H1 (cell line): Measurements from ENCODE around the gene KCNN1. TPM values are rescaled to one million over a fixed set of nuclear protein-coding genes. Genes with fewer than 3 reads are reported as not detected.

ENCODE experiments used
- CTCF ChIA-PET: fragments of 300-600 bp; sonication (Branson Sonifier 250); formaldehyde crosslinking; loops from one replicate; lab custom pipeline; 2021; ENCODE audit not compliant: partially characterized antibody; lab: Charles Lee
- POLR2A ChIA-PET: fragments of 300-600 bp; sonication (Branson Sonifier 250); formaldehyde crosslinking; loops from one replicate; lab custom pipeline; 2021; ENCODE audit warnings: inconsistent platforms; ENCODE audit not compliant: partially characterized antibody; lab: Charles Lee
- DNase-seq, 2 experiments: peaks; one replicate each; pipeline versions ENCODE4 v3.0.0 to v3.0.0-alpha.2; 2010 to 2022; ENCODE audit warnings: low spot score in 2 of 2, low read depth in 1 of 2, mixed read lengths in 1 of 2
- FAIRE-seq: peaks from 2 replicates; lab custom pipeline; 2011; peaks lifted over from hg19 to GRCh38; lab: Jason Lieb, UNC
- H2AFZ ChIP-seq: 2 replicates; pipeline ENCODE4 v1.8.1; 2012; ENCODE audit warnings: low read length, inconsistent platforms
- H2AK5ac ChIP-seq: 2 replicates; pipeline ENCODE4 v1.6.1; 2013; ENCODE audit warnings: low read depth, low read length
- H2BK120ac ChIP-seq: replicated peaks from 2 replicates; pipeline ENCODE3; 2013; ENCODE audit warnings: low read depth, low read length, inconsistent platforms
- H2BK12ac ChIP-seq: 2 replicates; pipeline ENCODE4 v1.6.1; 2013; ENCODE audit warnings: low read depth, low read length
- H2BK15ac ChIP-seq: 2 replicates; pipeline ENCODE4 v1.6.1; 2013; ENCODE audit warnings: low read length
- H2BK20ac ChIP-seq: 2 replicates; pipeline ENCODE4 v1.6.1; 2013; ENCODE audit warnings: low read length
- H2BK5ac ChIP-seq: 2 replicates; pipeline ENCODE4 v1.6.1; 2013; ENCODE audit warnings: low read depth, low read length
- H3K14ac ChIP-seq: 2 replicates; pipeline ENCODE4 v1.6.1; 2013; ENCODE audit warnings: inconsistent platforms; ENCODE audit not compliant: insufficient read length
- H3K18ac ChIP-seq: 2 replicates; pipeline ENCODE4 v1.6.1; 2013; ENCODE audit warnings: low read length; ENCODE audit errors: extremely low read depth
- H3K23ac ChIP-seq: 2 replicates; pipeline ENCODE4 v1.6.1; 2013; ENCODE audit warnings: inconsistent platforms; ENCODE audit not compliant: insufficient read length
- H3K23me2 ChIP-seq: 2 replicates; pipeline ENCODE4 v1.6.1; 2013; ENCODE audit warnings: low read depth, low read length
- H3K27ac ChIP-seq: 2 replicates; pipeline ENCODE4 v1.6.1; 2011; ENCODE audit warnings: low read depth, low read length, inconsistent platforms
- H3K27me3 ChIP-seq, 4 experiments: replicated peaks in 1 of 4; 1 replicate in 1 of 4; 2 replicates in 3 of 4; pipeline versions ENCODE4 v1.6.1 to v1.8.1; 2011 to 2013; ENCODE audit warnings: low read length in 3 of 4, mild to moderate bottlenecking in 3 of 4, inconsistent platforms in 2 of 4, mixed read lengths in 2 of 4, moderate library complexity in 1 of 4; ENCODE audit not compliant: control insufficient read depth in 3 of 4, insufficient read depth in 3 of 4; ENCODE audit errors: extremely low read depth in 1 of 4
- H3K36me3 ChIP-seq, 4 experiments: 2 replicates each; pipeline versions ENCODE4 v1.6.1 to v1.8.1; 2011 to 2013; ENCODE audit warnings: mild to moderate bottlenecking in 4 of 4, low read length in 3 of 4, moderate library complexity in 2 of 4, control low read depth in 1 of 4, inconsistent platforms in 1 of 4; ENCODE audit not compliant: insufficient read depth in 4 of 4, control insufficient read depth in 2 of 4
- H3K4ac ChIP-seq: replicated peaks from 2 replicates; pipeline ENCODE3; 2013; ENCODE audit warnings: low read length, low read depth, mixed read lengths, inconsistent platforms; ENCODE audit not compliant: insufficient read length
- H3K4me1 ChIP-seq, 4 experiments: replicated peaks in 1 of 4; 1 replicate in 1 of 4; 2 replicates in 3 of 4; pipeline versions ENCODE4 v1.6.1 to v1.8.1; 2011 to 2013; ENCODE audit warnings: low read length in 3 of 4, inconsistent platforms in 2 of 4, mixed read lengths in 1 of 4; ENCODE audit not compliant: insufficient read depth in 4 of 4, control insufficient read depth in 3 of 4
- H3K4me2 ChIP-seq, 2 experiments: 2 replicates each; pipeline versions ENCODE4 v1.6.1 to v1.8.1; 2011 to 2013; ENCODE audit warnings: low read depth in 2 of 2, low read length in 2 of 2, control low read depth in 1 of 2, inconsistent platforms in 1 of 2, mild to moderate bottlenecking in 1 of 2; ENCODE audit not compliant: insufficient read depth in 1 of 2
- H3K4me3 ChIP-seq, 4 experiments: fragments of 200-600, 300-600 bp in 1 of 4; sonication (generic), shearing (Covaris generic), sonication (Bioruptor Twin) in 1 of 4; 2 replicates each; pipeline versions ENCODE4 v1.5.1 to v1.8.1; 2011 to 2016; ENCODE audit warnings: low read length in 4 of 4, low read depth in 3 of 4, control low read depth in 2 of 4, inconsistent platforms in 2 of 4, mild to moderate bottlenecking in 2 of 4, mixed read lengths in 1 of 4, moderate library complexity in 1 of 4; ENCODE audit not compliant: insufficient read depth in 2 of 4; ENCODE audit errors: extremely low read depth in 1 of 4
- H3K56ac ChIP-seq: replicated peaks from 2 replicates; pipeline ENCODE3; 2013; ENCODE audit warnings: low read depth, mild to moderate bottlenecking, mixed read lengths, low read length, inconsistent platforms; ENCODE audit not compliant: insufficient read length
- H3K79me1 ChIP-seq: 2 replicates; pipeline ENCODE4 v1.6.1; 2013; ENCODE audit warnings: low read depth, low read length, control low read depth
- H3K79me2 ChIP-seq, 2 experiments: 2 replicates each; pipeline versions ENCODE4 v1.6.1 to v1.8.1; 2012 to 2013; ENCODE audit warnings: low read length in 2 of 2, mild to moderate bottlenecking in 2 of 2, inconsistent platforms in 1 of 2; ENCODE audit not compliant: insufficient read depth in 2 of 2, control insufficient read depth in 1 of 2
- H3K9ac ChIP-seq, 4 experiments: replicated peaks in 1 of 4; 1 replicate in 1 of 4; 2 replicates in 3 of 4; pipeline versions ENCODE4 v1.6.1 to v1.8.1; 2011 to 2013; ENCODE audit warnings: low read depth in 3 of 4, low read length in 3 of 4, control low read depth in 2 of 4, mild to moderate bottlenecking in 2 of 4, moderate library complexity in 2 of 4, inconsistent platforms in 1 of 4; ENCODE audit errors: extremely low read depth in 1 of 4
- H3K9me3 ChIP-seq, 2 experiments: 2 replicates each; pipeline versions ENCODE4 v1.6.1 to v1.8.1; 2012 to 2013; ENCODE audit warnings: mild to moderate bottlenecking in 2 of 2, moderate library complexity in 2 of 2, control low read depth in 1 of 2, inconsistent platforms in 1 of 2, low read depth in 1 of 2, low read length in 1 of 2, mixed read lengths in 1 of 2; ENCODE audit not compliant: insufficient read depth in 2 of 2
- H4K20me1 ChIP-seq, 2 experiments: replicated peaks in 1 of 2; 2 replicates each; pipeline versions ENCODE3 to v1.8.1; 2011 to 2013; ENCODE audit warnings: inconsistent platforms in 2 of 2, low read length in 2 of 2, mild to moderate bottlenecking in 1 of 2; ENCODE audit not compliant: insufficient read depth in 2 of 2, control insufficient read depth in 1 of 2
- H4K5ac ChIP-seq: 2 replicates; pipeline ENCODE4 v1.6.1; 2013; ENCODE audit warnings: low read length, low read depth, mixed read lengths, inconsistent platforms; ENCODE audit not compliant: insufficient read length
- H4K8ac ChIP-seq: 2 replicates; pipeline ENCODE4 v1.8.0; 2013; ENCODE audit warnings: mild to moderate bottlenecking, moderate library complexity, low read length, inconsistent platforms; ENCODE audit not compliant: insufficient read depth; ENCODE audit errors: extremely low read depth
- H4K91ac ChIP-seq: replicated peaks from 2 replicates; pipeline ENCODE3; 2013; ENCODE audit warnings: low read length, mixed read lengths, inconsistent platforms; ENCODE audit not compliant: insufficient read length
- JUN ChIP-seq: IDR thresholded peaks from 2 replicates; pipeline ENCODE4 v1.6.1; 2011; ENCODE audit warnings: low read depth, mild to moderate bottlenecking, improper control_type of control experiment, low read length
- WGBS, 2 experiments: shearing (Covaris generic) in 1 of 2; methylation state at CpG; one replicate each; pipeline versions ENCODE4 v1.1.6 to v1.1.7; 2013 to 2015; ENCODE audit warnings: low lambda C conversion rate in 2 of 2, mixed read lengths in 2 of 2, inconsistent platforms in 1 of 2, low coverage in 1 of 2, missing lambda C conversion rate in 1 of 2; ENCODE audit not compliant: insufficient replicate concordance in 2 of 2, insufficient coverage in 1 of 2, insufficient read length in 1 of 2; ENCODE audit errors: extremely low coverage in 1 of 2, missing lambda C conversion rate in 1 of 2; 5-methylcytosine and 5-hydroxymethylcytosine counted together
- polyA plus RNA-seq, 7 experiments: library from polyadenylated mRNA; depleted of rRNA in 3 of 7; stranded (reverse) in 5 of 7; unstranded in 2 of 7; fragments of >200 nt in 5 of 7; fragments of 200-250 nt in 2 of 7; gene quantifications; 1 replicate in 5 of 7; 2 replicates in 1 of 7; 4 replicates in 1 of 7; pipeline versions ENCODE4 v1.2.1 to v1.2.3, GENCODE V29; 2011 to 2013; ENCODE audit warnings: missing spikeins in 2 of 7, mixed read lengths in 2 of 7
- total RNA-seq: library from RNA; stranded (reverse); fragmentation: NEBNext Ultra II Directional; extraction: Animal tissue kit (Norgen Biotek cat#: 25700); gene quantifications from 2 replicates; pipeline ENCODE4 v1.2.1, GENCODE V29; 2021

Gene KCNN1
- total and polyA plus RNA-seq, 2 of the 8 experiments (the other 6 are each of a cell fraction or from before 2014, with no cell fraction given): 11.0 to 12.5 TPM

GRCh38 chr19:17975032-17975431, 8.1 kb downstream of the KCNN1 start:
- Histone ChIP-seq H3K56ac (no peak overlapping the region), H3K9ac (no peak overlapping the region), H2BK12ac (no peak overlapping the region), H3K18ac (no peak overlapping the region), H2AK5ac (no peak overlapping the region), H2BK20ac (no peak overlapping the region), H4K91ac (no peak overlapping the region), H3K23me2 (no peaks in the 10 kb centered on the region)
- no peak for DNase-seq
- WGBS, 2 experiments: 86% methylated on average over 8 of the region's 8 CpGs; no CpG with 5 or more reads in 1 of the 2 experiments
- no peak for TF ChIP-seq JUN
- TF ChIP-seq, all 59 proteins: peak for 0
- no peak overlapping the region for H2AFZ ChIP-seq
- no peaks in the 10 kb centered on the region for H3K27me3 ChIP-seq
- no peak overlapping the region for H3K4ac ChIP-seq
- no peak overlapping the region for H3K23ac ChIP-seq
- no peak overlapping the region for H3K14ac ChIP-seq
- H3K36me3 ChIP-seq: peaks cover 0 to 7% (median 0%) of the 10 kb centered on the region in 4 experiments; a peak in 2 of 8 replicates
- H4K8ac ChIP-seq: no peak overlapping the region
- H3K4me3 ChIP-seq: no peak overlapping the region
- H3K27ac ChIP-seq: no peak overlapping the region
- H3K79me2 ChIP-seq: no peaks in the 10 kb centered on the region
- no peaks in the 10 kb centered on the region for H3K9me3 ChIP-seq
- no peaks in the 10 kb centered on the region for H3K79me1 ChIP-seq
- H4K20me1 ChIP-seq: no peaks in the 10 kb centered on the region
- no peak overlapping the region for H2BK15ac ChIP-seq
- H3K4me1 ChIP-seq: no peaks in the 10 kb centered on the region
- CTCF ChIA-PET: interaction anchor here (1.1 to 1.9 kb wide), 5 partner anchors 9 to 37 kb away, joined by 3 to 7 read pairs (median 4); no protein-coding TSS in a partner anchor
- H3K4me2 ChIP-seq: no peak overlapping the region
- POLR2A ChIA-PET: interaction anchor here (1.0 to 1.3 kb wide), 4 partner anchors 27 to 41 kb away, joined by 3 to 4 read pairs (median 3); no protein-coding TSS in a partner anchor
- no peak overlapping the region for H2BK120ac ChIP-seq
- FAIRE-seq: no peak
- H4K5ac ChIP-seq: no peak overlapping the region
- no peak overlapping the region for H2BK5ac ChIP-seq
